OCI-LY7 (cell line): Measurements from ENCODE around the gene KCTD7.
"Not testable (repeated sequence)": the region's sequence is repeated elsewhere in the genome, so short reads cannot be mapped to it uniquely, and the experiment has no call there.

Experiments used
- CTCF ChIP-seq: fragments of 200-600 bp; sonication (generic); conservative IDR thresholded peaks from 2 replicates; pipeline ENCODE4 v1.5.1; 2014; ENCODE audit warnings: mild to moderate bottlenecking, antibody characterized with exemption, low read length, moderate library complexity, mixed read lengths
- EZH2phosphoT487 ChIP-seq: fragments of 200-600 bp; sonication (generic); IDR thresholded peaks from 2 replicates; pipeline ENCODE4 v1.6.1; 2018; ENCODE audit warnings: low read depth, borderline replicate concordance, mild to moderate bottlenecking, mixed run types, antibody characterized with exemption, low read length, moderate library complexity, mixed read lengths

GRCh38 chr7:66635322-66635981, 6.8 kb downstream of the KCTD7 start:
- not testable (repeated sequence) for TF ChIP-seq CTCF, EZH2phosphoT487
